A673 (cell line): Measurements from ENCODE around the gene ERP27. TPM values are rescaled to one million over a fixed set of nuclear protein-coding genes. Genes with fewer than 3 reads are reported as not detected.

Source experiments
- BruUV-seq: library from RNA; stranded (reverse); fragments of 400-500 nt; replicated peaks from 2 replicates; lab custom pipeline; 2021; lab: Mats Ljungman, UMichigan
- CTCF ChIA-PET: fragments of 300-600 bp; sonication (Branson Sonifier 250); formaldehyde crosslinking; loops from one replicate; lab custom pipeline; 2022; ENCODE audit warnings: antibody characterized with exemption; lab: Charles Lee
- POLR2A ChIA-PET: fragments of 300-600 bp; sonication (Branson Sonifier 250); formaldehyde crosslinking; loops from one replicate; lab custom pipeline; 2022; ENCODE audit warnings: antibody characterized with exemption; ENCODE audit not compliant: low non-redundant PET; lab: Charles Lee
- DNase-seq: peaks from one replicate; pipeline ENCODE4 v3.0.0-alpha.2; 2015; ENCODE audit warnings: low spot score
- H3K27ac ChIP-seq: fragments of 200-600 bp; sonication (generic); 2 replicates; pipeline ENCODE4 v1.5.1; 2016; ENCODE audit warnings: mixed run types, low read depth, mild to moderate bottlenecking, mixed read lengths, antibody characterized with exemption, low read length; ENCODE audit not compliant: poor library complexity, severe bottlenecking
- H3K27me3 ChIP-seq: fragments of 200-600 bp; sonication (generic); replicated peaks from 2 replicates; pipeline ENCODE4 v1.6.1; 2017; ENCODE audit warnings: mixed run types, low read depth, mild to moderate bottlenecking, mixed read lengths, antibody characterized with exemption, low read length; ENCODE audit not compliant: insufficient read depth, poor library complexity
- H3K36me3 ChIP-seq: fragments of 200-600 bp; sonication (generic); 2 replicates; pipeline ENCODE4 v1.6.1; 2016; ENCODE audit warnings: mixed run types, mild to moderate bottlenecking, mixed read lengths, antibody characterized with exemption, low read length; ENCODE audit not compliant: insufficient read depth, poor library complexity, severe bottlenecking
- H3K4me1 ChIP-seq: fragments of 200-600 bp; sonication (generic); 2 replicates; pipeline ENCODE4 v1.6.1; 2017; ENCODE audit warnings: mixed run types, mild to moderate bottlenecking, mixed read lengths, antibody characterized with exemption, low read length; ENCODE audit not compliant: insufficient read depth, poor library complexity, severe bottlenecking
- H3K4me3 ChIP-seq: fragments of 200-600 bp; sonication (generic); 2 replicates; pipeline ENCODE4 v1.5.1; 2016; ENCODE audit warnings: low read depth, mixed run types, mild to moderate bottlenecking, mixed read lengths, low read length; ENCODE audit not compliant: poor library complexity, severe bottlenecking
- H3K9me3 ChIP-seq: fragments of 200-600 bp; sonication (generic); 2 replicates; pipeline ENCODE4 v1.6.1; 2016; ENCODE audit warnings: mixed run types, low read depth, mild to moderate bottlenecking, mixed read lengths, antibody characterized with exemption, low read length; ENCODE audit not compliant: poor library complexity, severe bottlenecking
- CTCF ChIP-seq: fragments of 300-800, 200-600 bp; sonication (generic); conservative IDR thresholded peaks from 2 replicates; pipeline ENCODE4 v1.5.1; 2017; ENCODE audit warnings: low read depth, mild to moderate bottlenecking, antibody characterized with exemption, low read length, moderate library complexity, mixed read lengths
- EZH2 ChIP-seq: fragments of 200-600 bp; sonication (generic); IDR thresholded peaks from 2 replicates; pipeline ENCODE4 v1.6.1; 2017; ENCODE audit warnings: borderline replicate concordance, low read depth, mild to moderate bottlenecking, mixed read lengths, antibody characterized with exemption, low read length; ENCODE audit not compliant: poor library complexity, severe bottlenecking
- intact Hi-C: fragments of 100-400 bp; cut with micrococcal nuclease; formaldehyde crosslinking; loops from one replicate; pipeline ENCODE4 v1.10.0; 2022; ENCODE audit not compliant: unreplicated experiment
- total RNA-seq: library from RNA; stranded (reverse); gene quantifications from 2 replicates; pipeline ENCODE4 v1.2.3, GENCODE V29; 2021

The ERP27 gene
- total RNA-seq, 1 experiment from 2014 or later, result not detected

GRCh38 chr12:14934511-14934910 lies 3.8 kb downstream of the ERP27 start:
- Histone ChIP-seq H3K27ac (no peak overlapping the region), H3K4me1 (peaks cover under 1% of the 10 kb centered on the region), H3K36me3 (no peaks in the 10 kb centered on the region), H3K4me3 (no peak overlapping the region), H3K9me3 (no peaks in the 10 kb centered on the region), H3K27me3 (no peaks in the 10 kb centered on the region)
- no peak for DNase-seq
- ChIA-PET CTCF (no interaction called here), POLR2A (no interaction called here)
- intact Hi-C loops, result no loop called here
- BruUV-seq, result no TSS peak
- TF ChIP-seq EZH2 (no peak), CTCF (no peak)

- Histone ChIP-seq H3K4me3 (no peak overlapping the region), H3K4me1 (peaks cover 17% of the 10 kb centered on the region), H3K36me3 (no peaks in the 10 kb centered on the region), H3K27ac (no peak overlapping the region), H3K27me3 (no peaks in the 10 kb centered on the region), H3K9me3 (no peaks in the 10 kb centered on the region)
- no peak for DNase-seq
- BruUV-seq, result no TSS peak
- POLR2A ChIA-PET, result no interaction called here
- TF ChIP-seq EZH2 (no peak), CTCF (no peak)
- CTCF ChIA-PET, result no interaction called here
- intact Hi-C loops, result no loop called here
These were observed 6.4 kb downstream of the ERP27 start for GRCh38 chr12:14931791-14932560.

- Histone ChIP-seq H3K9me3 (no peaks in the 10 kb centered on the region), H3K4me1 (peaks cover 23% of the 10 kb centered on the region), H3K4me3 (no peak overlapping the region), H3K27ac (no peak overlapping the region), H3K36me3 (no peaks in the 10 kb centered on the region), H3K27me3 (no peaks in the 10 kb centered on the region)
- no peak for TF ChIP-seq EZH2
- TF ChIP-seq CTCF, result no peak
- DNase-seq, result no peak
- POLR2A ChIA-PET, result no interaction called here
- intact Hi-C loops, result no loop called here
- CTCF ChIA-PET, result no interaction called here
- BruUV-seq, result no TSS peak
These were observed 7.0 kb downstream of the ERP27 start for GRCh38 chr12:14931359-14931758.
